IMR-90 (cell line): ENCODE results near the gene MFSD6. TPM values are rescaled to one million over a fixed set of nuclear protein-coding genes. Genes with fewer than 3 reads are reported as not detected.

ENCODE experiments used
- ATAC-seq: fragments of 200-7000 bp; cut with Tn5 transposase; 2 replicates; pipeline ENCODE4 v1.9.1; 2020; ENCODE audit warnings: low read depth, mild to moderate bottlenecking, moderate library complexity
- BruUV-seq: library from RNA; stranded (reverse); fragments of 400-500 nt; replicated peaks from 2 replicates; lab custom pipeline; 2021; lab: Mats Ljungman, UMichigan
- CTCF ChIA-PET: fragments of 300-600 bp; formaldehyde crosslinking; extraction: SDS; loops from one replicate; lab custom pipeline; 2021; ENCODE audit warnings: antibody characterized with exemption; lab: Yijun Ruan, JAX
- POLR2A ChIA-PET: fragments of 300-600 bp; sonication (Branson Sonifier 250); formaldehyde crosslinking; loops from one replicate; lab custom pipeline; 2022; ENCODE audit warnings: antibody characterized with exemption; ENCODE audit not compliant: unreplicated experiment; lab: Charles Lee
- DNase-seq: peaks from one replicate; pipeline ENCODE4 v3.0.0; 2013
- H2AFZ ChIP-seq: replicated peaks from 2 replicates; pipeline ENCODE3; 2013; ENCODE audit warnings: low read length, mild to moderate bottlenecking; ENCODE audit not compliant: poor library complexity
- H2AK5ac ChIP-seq: 2 replicates; pipeline ENCODE4 v1.6.1; 2013; ENCODE audit warnings: low read depth, low read length, inconsistent platforms
- H2AK9ac ChIP-seq: replicated peaks from 2 replicates; pipeline ENCODE3; 2013; ENCODE audit warnings: mild to moderate bottlenecking, low read depth, low read length, moderate library complexity; ENCODE audit not compliant: poor library complexity
- H2BK120ac ChIP-seq: 2 replicates; pipeline ENCODE4 v1.6.1; 2013; ENCODE audit warnings: low read depth, low read length, inconsistent platforms
- H2BK15ac ChIP-seq: 3 replicates; pipeline ENCODE4 v1.6.1; 2013; ENCODE audit warnings: low read depth, low read length, inconsistent platforms
- H2BK20ac ChIP-seq: 2 replicates; pipeline ENCODE4 v1.6.1; 2013; ENCODE audit warnings: low read depth, mild to moderate bottlenecking, inconsistent platforms, low read length, moderate library complexity
- H2BK5ac ChIP-seq: 2 replicates; pipeline ENCODE4 v1.6.1; 2013; ENCODE audit warnings: mild to moderate bottlenecking, low read depth, low read length, inconsistent platforms; ENCODE audit not compliant: poor library complexity, severe bottlenecking
- H3K14ac ChIP-seq: replicated peaks from 2 replicates; pipeline ENCODE4 v1.6.1; 2013; ENCODE audit warnings: low read depth, low read length, inconsistent platforms
- H3K18ac ChIP-seq: 2 replicates; pipeline ENCODE4 v1.6.1; 2013; ENCODE audit warnings: low read depth, low read length, control low read depth
- H3K23ac ChIP-seq: 2 replicates; pipeline ENCODE4 v1.6.1; 2013; ENCODE audit warnings: low read depth, low read length, inconsistent platforms
- H3K27ac ChIP-seq: 2 replicates; pipeline ENCODE4 v1.5.1; 2013; ENCODE audit warnings: mild to moderate bottlenecking, control low read depth, low read length; ENCODE audit not compliant: insufficient read depth
- H3K27me3 ChIP-seq: 2 replicates; pipeline ENCODE4 v1.6.1; 2013; ENCODE audit warnings: low read length; ENCODE audit not compliant: control insufficient read depth, insufficient read depth
- H3K36me3 ChIP-seq: 2 replicates; pipeline ENCODE4 v1.6.1; 2013; ENCODE audit warnings: low read length, mixed read lengths; ENCODE audit not compliant: control insufficient read depth, insufficient read depth
- H3K4ac ChIP-seq: 2 replicates; pipeline ENCODE4 v1.6.1; 2013; ENCODE audit warnings: low read depth, low read length, inconsistent platforms
- H3K4me1 ChIP-seq: 2 replicates; pipeline ENCODE4 v1.6.1; 2013; ENCODE audit warnings: low read length, mixed read lengths; ENCODE audit not compliant: control insufficient read depth, insufficient read depth
- H3K4me2 ChIP-seq: 2 replicates; pipeline ENCODE4 v1.6.1; 2013; ENCODE audit warnings: low read depth, mild to moderate bottlenecking, control low read depth, low read length, moderate library complexity
- H3K4me3 ChIP-seq: 2 replicates; pipeline ENCODE4 v1.5.1; 2013; ENCODE audit warnings: low read depth, mild to moderate bottlenecking, control low read depth, low read length, moderate library complexity; ENCODE audit not compliant: insufficient read depth
- H3K56ac ChIP-seq: 2 replicates; pipeline ENCODE4 v1.6.1; 2013; ENCODE audit warnings: low read length, inconsistent platforms; ENCODE audit not compliant: insufficient read depth; ENCODE audit errors: extremely low read depth
- H3K79me1 ChIP-seq, 2 experiments: 2 replicates each; pipeline ENCODE4 v1.6.1; 2013; ENCODE audit warnings: low read length in 2 of 2, inconsistent platforms in 1 of 2, low read depth in 1 of 2
- H3K9ac ChIP-seq: 2 replicates; pipeline ENCODE4 v1.6.1; 2013; ENCODE audit warnings: low read depth, low read length, control low read depth
- H3K9me1 ChIP-seq: 2 replicates; pipeline ENCODE4 v1.6.1; 2013; ENCODE audit warnings: low read length, inconsistent platforms; ENCODE audit not compliant: insufficient read depth
- H3K9me3 ChIP-seq: 2 replicates; pipeline ENCODE4 v1.6.1; 2013; ENCODE audit warnings: low read length; ENCODE audit not compliant: control insufficient read depth, insufficient read depth
- H4K20me1 ChIP-seq: 2 replicates; pipeline ENCODE4 v1.6.1; 2013; ENCODE audit warnings: low read length, inconsistent platforms; ENCODE audit not compliant: insufficient read depth
- H4K5ac ChIP-seq: 2 replicates; pipeline ENCODE4 v1.6.1; 2013; ENCODE audit warnings: mild to moderate bottlenecking, low read depth, low read length, control low read depth
- H4K8ac ChIP-seq, 2 experiments: 2 replicates each; pipeline ENCODE4 v1.6.1; 2013; ENCODE audit warnings: low read depth in 2 of 2, low read length in 2 of 2, control low read depth in 1 of 2, inconsistent platforms in 1 of 2
- H4K91ac ChIP-seq: 2 replicates; pipeline ENCODE4 v1.6.1; 2013; ENCODE audit warnings: low read depth, low read length, inconsistent platforms; ENCODE audit not compliant: insufficient read depth
- BHLHE40 ChIP-seq: fragments of 150-350 bp; IDR thresholded peaks from 2 replicates; pipeline ENCODE4 v1.6.1; 2016; ENCODE audit warnings: mild to moderate bottlenecking, low read depth, low read length
- CEBPB ChIP-seq: IDR thresholded peaks from 2 replicates; pipeline ENCODE4 v1.6.1; 2012; ENCODE audit warnings: low read depth, low read length, improper control_type of control experiment
- NFE2L2 ChIP-seq: fragments of 150-350 bp; IDR thresholded peaks from 2 replicates; pipeline ENCODE4 v1.6.1; 2016; ENCODE audit warnings: low read depth, mild to moderate bottlenecking, low read length
- POLR2A ChIP-seq: IDR thresholded peaks from 2 replicates; pipeline ENCODE4 v1.6.1; 2012; ENCODE audit warnings: mild to moderate bottlenecking, low read depth, low read length
- RAD21 ChIP-seq: IDR thresholded peaks from 2 replicates; pipeline ENCODE4 v1.6.1; 2012; ENCODE audit warnings: low read length, improper control_type of control experiment
- RFX5 ChIP-seq: IDR thresholded peaks from 2 replicates; pipeline ENCODE4 v1.8.0; 2012; ENCODE audit warnings: low read depth, mild to moderate bottlenecking, low read length, moderate library complexity
- WGBS, 2 experiments: methylation state at CpG; one replicate each; pipeline versions ENCODE4 v1.1.5 to v1.1.7; 2013; ENCODE audit warnings: missing lambda C conversion rate in 2 of 2; ENCODE audit not compliant: insufficient read length in 1 of 2; ENCODE audit errors: extremely low coverage in 2 of 2; 5-methylcytosine and 5-hydroxymethylcytosine counted together
- dilution Hi-C: fragments of 300-500 bp; cut with HindIII; formaldehyde crosslinking; loops from one replicate; pipeline ENCODE4 v1.14.3; 2018; ENCODE audit warnings: low sequenced_read_pairs; ENCODE audit not compliant: unreplicated experiment
- in situ Hi-C: fragments of 300-500 bp; cut with MboI; formaldehyde crosslinking; loops from 3 replicates; pipeline ENCODE4 v1.14.3; 2019; ENCODE audit warnings: low sequenced_read_pairs, inconsistent platforms, mixed read lengths
- intact Hi-C: fragments of 100-400 bp; cut with micrococcal nuclease; formaldehyde crosslinking; loops from 2 replicates; pipeline ENCODE4 v1.10.0; 2022
- polyA plus RNA-seq, 3 experiments: library from polyadenylated mRNA; depleted of rRNA; stranded (reverse); fragments of >200 nt; gene quantifications; 2 replicates each; pipeline ENCODE4 v1.2.3, GENCODE V29; 2012; ENCODE audit warnings: low replicate concordance in 1 of 3
- total RNA-seq: library from RNA; depleted of rRNA; stranded (reverse); fragments of >200 nt; gene quantifications from 2 replicates; pipeline ENCODE4 v1.2.3, GENCODE V29; 2012

The MFSD6 gene
- total and polyA plus RNA-seq, 2 of the 4 experiments (the other 2 are of a cell fraction): 4.2 to 7.7 TPM

- Histone ChIP-seq H2AK5ac (no peak overlapping the region), H2BK120ac (no peak overlapping the region), H3K79me1 (no peaks in the 10 kb centered on the region), H3K27ac (no peak overlapping the region), H2AK9ac (no peak overlapping the region), H3K14ac (no peak overlapping the region), H4K91ac (no peak overlapping the region), H2BK15ac (no peak overlapping the region), H3K56ac (no peak overlapping the region), H3K4me1 (peaks cover under 1% of the 10 kb centered on the region), H3K9me1 (no peaks in the 10 kb centered on the region), H3K4ac (no peak overlapping the region), H3K23ac (no peak overlapping the region), H3K36me3 (peaks cover 6% of the 10 kb centered on the region), H3K9me3 (no peaks in the 10 kb centered on the region), H4K8ac (no peak overlapping the region), H2BK20ac (no peak overlapping the region), H3K4me3 (no peak overlapping the region), H2AFZ (no peak overlapping the region), H3K4me2 (no peak overlapping the region), H2BK5ac (no peak overlapping the region), H4K5ac (no peak overlapping the region), H3K27me3 (no peaks in the 10 kb centered on the region), H3K18ac (no peak overlapping the region), H4K20me1 (no peaks in the 10 kb centered on the region), H3K9ac (no peak overlapping the region)
- ATAC-seq (no peak), DNase-seq (no peak)
- ChIA-PET CTCF (no interaction called here), POLR2A (no interaction called here)
- 100% methylated on average over 1 of the region's 4 CpGs; no CpG with 5 or more reads in 1 of the 2 experiments for WGBS, 2 experiments
- in situ Hi-C loops (no loop called here), dilution Hi-C loops (no loop called here), intact Hi-C loops (no loop called here)
- TF ChIP-seq RAD21 (no peak), RFX5 (no peak), BHLHE40 (no peak), CEBPB (no peak), NFE2L2 (no peak), POLR2A (no peak)
- no TSS peak for BruUV-seq
These were observed 33.4 kb downstream of the MFSD6 start for GRCh38 chr2:190441564-190441963.
